ENCODE results near the gene NOG.

The NOG gene

DNA sequence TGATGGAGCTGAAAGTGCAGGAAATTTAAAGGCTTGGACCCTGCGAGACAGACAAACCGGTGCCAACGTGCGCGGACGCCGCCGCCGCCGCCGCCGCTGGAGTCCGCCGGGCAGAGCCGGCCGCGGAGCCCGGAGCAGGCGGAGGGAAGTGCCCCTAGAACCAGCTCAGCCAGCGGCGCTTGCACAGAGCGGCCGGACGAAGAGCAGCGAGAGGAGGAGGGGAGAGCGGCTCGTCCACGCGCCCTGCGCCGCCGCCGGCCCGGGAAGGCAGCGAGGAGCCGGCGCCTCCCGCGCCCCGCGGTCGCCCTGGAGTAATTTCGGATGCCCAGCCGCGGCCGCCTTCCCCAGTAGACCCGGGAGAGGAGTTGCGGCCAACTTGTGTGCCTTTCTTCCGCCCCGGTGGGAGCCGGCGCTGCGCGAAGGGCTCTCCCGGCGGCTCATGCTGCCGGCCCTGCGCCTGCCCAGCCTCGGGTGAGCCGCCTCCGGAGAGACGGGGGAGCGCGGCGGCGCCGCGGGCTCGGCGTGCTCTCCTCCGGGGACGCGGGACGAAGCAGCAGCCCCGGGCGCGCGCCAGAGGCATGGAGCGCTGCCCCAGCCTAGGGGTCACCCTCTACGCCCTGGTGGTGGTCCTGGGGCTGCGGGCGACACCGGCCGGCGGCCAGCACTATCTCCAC, at the start of gene NOG:
NOG (plus strand) TSS at position 54 of the 674 bp plus-strand sequence; CDS start at position 579, 525 bp downstream.
- peak; percentile 21 to 37 for DNase-seq

DNA sequence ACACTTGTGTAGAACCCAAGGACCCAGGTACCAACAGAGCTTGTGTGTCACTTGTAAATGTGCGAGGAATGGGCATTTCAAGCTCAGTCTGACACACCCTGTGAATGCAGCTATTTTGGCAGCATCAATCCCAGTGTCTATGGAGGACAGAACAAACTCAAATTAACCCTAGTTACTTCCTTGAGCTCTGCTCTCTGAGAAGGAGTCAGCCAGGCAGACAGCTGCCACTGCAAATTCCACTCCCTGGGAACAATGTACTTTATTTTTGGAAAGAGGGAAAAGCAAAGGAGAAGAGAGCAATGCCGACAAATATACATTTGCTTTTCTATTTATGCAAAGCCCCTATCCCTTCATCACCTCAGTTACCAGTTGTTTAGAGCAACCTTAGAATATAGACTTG, 48.4 kb upstream of the NOG start:
- DNase-seq = no peak

DNA sequence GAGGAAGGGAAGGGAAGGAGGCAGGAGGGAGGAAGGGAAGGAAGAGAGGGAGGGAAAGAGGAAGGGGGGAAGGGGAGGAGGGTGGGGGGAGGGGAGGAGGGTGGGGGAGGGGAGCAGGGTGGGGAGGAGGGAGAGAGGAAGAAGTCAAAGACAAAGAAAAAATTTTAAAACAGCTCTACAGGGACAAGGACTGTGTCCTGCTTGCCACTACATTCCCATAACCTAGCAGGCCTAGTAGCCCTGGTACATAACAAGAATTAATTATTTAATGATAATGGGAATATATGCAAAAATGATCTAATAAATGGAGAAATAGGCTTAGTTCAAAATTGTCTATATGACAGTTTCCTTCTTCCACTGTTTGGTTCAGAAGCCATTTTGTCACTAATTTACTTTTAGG, 47.6 kb upstream of the NOG start:
- DNase-seq = no peak

DNA sequence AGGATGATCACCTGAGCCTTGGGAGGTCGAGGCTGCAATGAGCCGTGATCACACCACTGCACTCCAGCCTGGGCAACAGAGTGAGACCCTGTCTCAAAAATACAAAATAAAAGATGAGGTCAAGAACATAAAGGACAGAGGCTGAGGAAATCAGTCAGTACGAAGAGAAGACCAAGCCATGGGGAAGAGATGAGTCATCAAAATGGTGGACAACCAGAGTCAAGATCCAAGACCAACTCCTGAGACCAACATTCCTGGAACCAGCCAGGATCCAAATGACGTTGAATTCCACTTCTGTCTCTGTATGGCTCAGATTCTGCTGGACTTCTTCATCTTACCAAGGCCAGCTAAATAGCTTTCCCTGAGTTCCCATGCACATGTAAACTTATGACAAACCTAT, 44.8 kb upstream of the NOG start:
- DNase-seq = no peak

DNA sequence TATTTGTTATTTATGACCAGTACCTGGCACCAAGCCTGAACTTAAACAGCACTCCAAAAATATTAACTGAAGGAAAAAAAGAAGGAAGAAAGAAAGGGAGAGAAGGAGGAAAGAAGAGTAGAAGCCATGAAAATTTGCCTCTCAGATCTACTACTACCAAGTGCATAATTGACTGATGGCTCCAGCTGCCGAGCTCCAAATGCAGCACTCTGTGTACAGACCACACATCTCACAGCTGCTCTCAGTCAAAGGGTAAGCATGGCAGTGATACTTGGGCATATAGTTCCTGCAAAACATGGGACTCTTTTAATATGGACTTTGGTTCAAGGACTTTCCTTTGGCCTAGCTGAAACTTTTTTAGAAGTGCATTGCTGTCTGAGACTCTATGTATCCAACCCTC, 44.0 kb upstream of the NOG start:
- DNase-seq = no peak

DNA sequence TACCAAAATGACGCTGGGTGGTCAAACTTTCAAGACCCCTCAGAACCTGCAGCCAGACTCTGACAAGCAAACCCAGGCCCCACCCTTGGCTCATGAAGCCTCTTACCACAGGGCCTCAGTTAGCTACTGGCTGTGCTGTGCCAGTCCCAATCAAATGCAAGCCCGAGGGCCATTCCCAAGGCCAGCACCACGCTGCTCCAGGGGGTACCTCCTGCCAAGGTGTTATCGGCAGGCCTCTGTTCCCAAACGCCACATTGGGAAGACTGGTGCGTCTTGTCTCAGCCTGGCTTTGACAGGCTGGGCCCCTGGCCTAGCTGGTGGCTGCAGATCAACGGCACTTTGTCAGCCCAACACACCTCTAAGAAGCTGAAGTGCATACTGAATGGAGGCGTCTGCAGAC, 35.8 kb upstream of the NOG start:
- no peak for DNase-seq

DNA sequence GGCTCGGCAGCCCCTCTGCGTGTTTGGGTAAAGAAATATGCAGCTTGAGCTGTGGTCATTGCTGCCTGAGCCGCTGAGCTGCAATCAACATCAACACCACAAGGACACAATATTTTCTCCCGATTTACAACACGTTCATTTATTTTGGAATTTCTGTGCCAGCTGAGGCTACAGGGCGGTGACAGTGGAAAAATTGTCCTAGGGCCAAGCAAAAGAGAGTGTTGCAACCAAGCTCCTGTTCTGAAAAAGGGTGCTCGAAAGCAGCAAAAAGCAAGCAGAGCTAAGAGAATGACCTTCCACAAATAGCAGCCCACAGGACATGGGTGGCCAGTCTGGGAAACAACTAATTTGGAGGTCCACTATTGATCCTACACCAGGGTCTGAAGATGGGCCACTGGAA, 35.4 kb upstream of the NOG start:
- no peak for DNase-seq

DNA sequence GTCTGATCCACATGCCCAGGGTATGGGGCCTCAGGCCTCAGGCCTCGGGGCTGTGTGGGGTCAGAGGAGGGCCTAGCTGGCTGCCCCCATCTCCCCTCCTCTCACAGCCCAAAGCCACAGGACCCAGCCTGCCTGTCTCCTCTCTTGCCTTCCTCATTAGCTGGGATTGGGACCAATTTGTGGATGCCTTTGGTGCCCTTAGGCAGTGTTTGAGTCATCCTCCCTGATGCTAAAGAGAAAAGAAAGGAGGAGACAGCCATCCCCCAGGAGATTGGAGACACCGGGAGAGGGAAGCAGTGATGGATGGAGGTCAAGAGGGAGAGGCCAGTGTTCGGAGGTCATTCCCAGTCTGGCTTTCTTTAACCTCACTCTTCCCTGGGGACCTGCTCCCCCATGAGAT, 23.3 kb upstream of the NOG start:
- no peak for DNase-seq

DNA sequence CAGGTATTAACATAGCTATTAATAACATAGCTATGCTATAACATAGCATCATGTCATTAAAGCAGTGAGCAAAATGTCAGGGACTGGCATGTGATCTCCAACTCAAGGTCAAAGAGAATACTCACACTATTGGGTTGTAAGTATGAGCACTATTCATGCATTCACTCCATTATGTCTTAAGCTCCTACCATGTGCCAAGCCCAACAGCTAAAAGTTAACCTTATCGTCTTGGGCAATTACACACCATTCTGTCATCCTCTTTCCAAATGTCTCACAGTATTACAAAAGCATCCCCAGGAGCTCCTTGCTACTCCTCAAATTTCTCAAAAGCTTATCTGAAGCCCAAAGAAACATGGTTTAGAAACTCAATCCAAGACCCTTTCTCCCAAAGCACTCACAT, 22.0 kb upstream of the NOG start:
- DNase-seq = no peak

DNA sequence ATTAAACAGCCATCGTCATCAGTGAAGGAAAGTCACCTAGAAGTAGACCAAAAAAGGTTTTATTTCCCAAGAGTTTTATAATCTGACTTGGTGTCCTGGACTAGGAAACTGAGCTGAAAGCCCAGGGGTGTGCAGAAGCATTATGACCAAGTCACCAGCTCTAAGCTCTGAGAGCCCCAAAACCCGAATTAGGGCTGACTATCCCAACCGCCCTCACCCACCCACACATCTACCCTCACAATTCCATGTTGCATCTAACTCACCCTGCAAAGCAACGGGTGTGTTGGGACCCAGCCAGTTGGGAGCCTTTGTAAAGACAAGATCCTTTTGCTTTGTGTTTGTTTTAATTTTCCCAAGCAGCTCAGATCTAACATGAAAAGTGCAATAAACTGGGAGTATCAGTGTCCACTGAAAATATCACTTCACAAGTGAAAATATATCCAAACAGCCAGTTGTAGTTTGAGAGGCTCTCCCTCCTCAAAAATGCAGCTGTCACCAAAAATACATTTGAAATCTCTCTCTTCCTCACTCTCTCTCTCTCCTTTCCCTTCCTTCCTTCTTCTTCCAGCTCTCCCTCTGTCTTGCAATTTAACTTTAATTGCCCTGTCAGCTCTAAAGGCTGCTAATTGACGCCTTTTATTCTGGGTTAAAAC, 16.2 kb upstream of the NOG start:
- DNase-seq = no peak

DNA sequence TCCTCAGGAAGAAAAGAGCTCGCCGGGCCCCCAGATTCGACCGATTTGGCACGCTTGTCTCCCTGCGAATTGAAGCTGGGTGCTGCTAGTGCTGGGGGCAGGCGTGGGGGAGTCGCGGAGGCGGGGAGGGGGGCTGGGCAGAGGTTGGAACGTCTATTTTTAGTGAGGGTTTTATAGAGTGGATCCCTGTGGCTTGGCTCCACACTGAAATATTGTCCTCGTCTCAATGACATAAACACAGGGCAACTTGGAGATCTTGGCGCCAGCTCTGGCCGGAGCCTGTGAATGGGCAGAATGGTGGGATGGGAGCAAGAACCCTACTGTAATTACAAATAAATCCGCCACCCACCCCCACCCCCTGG, 15.7 kb upstream of the NOG start:
- no peak for DNase-seq

DNA sequence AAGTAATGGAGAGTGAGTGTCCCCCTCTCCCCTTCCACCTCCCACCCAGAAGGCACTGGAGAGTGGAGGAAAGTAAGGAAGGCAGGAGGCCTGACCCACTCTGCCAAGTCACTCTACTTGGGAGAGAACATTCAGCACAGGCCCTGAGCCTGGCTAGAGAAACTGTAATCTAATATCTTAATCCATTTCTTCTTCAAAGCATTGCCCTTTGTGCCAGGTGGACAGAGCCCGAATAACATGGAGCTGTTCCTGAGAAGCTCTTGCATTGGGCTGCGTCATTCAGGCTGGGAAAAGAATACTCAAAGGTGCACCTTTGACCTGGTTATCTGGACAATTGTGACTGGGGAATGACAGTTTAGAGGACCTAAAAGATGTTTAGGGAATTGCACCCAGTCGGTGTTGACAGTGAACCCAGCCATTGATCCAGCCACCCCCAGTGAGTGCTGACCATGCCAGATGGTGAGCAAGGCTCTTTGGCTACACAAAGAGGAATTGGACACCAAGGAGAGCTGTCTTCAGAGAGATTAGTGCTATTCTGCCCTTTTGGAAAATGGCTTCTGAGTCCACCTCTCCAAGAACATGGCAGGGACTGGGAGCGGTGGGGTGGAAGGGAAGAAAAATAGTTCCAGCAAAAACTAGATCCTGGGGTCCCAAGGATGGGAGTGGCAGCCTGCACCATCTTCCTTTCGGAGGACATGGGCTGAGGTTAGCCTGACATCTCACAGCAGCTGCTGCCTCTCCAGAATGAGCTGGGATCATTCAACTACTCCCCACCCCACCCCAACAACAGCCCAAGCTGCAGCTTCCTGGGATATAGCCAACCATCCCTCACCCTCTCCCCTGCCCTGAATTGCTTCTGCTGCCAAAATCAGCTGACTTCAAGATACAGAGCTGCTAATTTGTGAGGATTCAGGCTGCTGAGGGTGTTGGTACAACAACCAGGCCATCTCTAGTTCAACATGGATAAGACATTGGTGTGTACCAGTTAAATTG, 11.6 kb upstream of the NOG start:
- no peak for DNase-seq

DNA sequence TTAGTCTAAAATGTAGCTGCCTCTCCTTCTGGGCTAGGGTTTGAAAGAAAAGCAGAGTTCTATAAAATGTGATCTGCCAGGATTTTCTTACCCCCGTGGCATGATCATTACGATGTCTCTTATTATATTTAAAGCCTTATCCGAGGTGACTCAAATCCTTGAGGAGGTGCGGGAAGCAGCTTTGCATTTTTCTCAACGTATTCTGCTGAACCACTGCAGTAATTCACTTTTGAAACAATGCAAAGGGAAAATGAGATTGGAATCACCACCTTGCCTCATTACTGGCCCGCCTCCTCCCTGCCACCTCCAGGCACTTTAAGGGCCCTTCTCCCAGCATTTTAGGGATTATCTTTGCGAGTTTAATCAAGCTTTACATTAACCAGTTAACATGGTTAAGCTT, 9.7 kb upstream of the NOG start:
- no peak for DNase-seq

DNA sequence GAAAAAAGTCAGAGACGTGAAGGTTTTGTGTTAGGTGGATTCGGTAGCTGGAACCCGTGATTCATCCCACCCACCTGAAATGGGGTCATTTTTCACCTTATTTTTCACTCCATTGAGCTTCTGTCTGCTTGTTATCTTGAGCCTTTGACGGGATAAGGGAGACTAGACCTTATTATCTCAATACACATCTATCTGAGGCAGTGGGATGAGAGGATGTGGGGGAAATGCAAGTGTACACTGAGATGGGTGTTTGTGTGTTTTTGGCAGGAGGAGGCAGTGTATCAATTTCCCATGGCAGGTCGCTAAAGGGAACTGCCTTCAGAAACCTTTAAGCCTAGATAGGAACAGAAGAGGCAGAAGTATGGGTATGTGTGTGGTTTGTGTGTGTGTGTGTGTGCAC, 6.2 kb upstream of the NOG start:
- no peak for DNase-seq

DNA sequence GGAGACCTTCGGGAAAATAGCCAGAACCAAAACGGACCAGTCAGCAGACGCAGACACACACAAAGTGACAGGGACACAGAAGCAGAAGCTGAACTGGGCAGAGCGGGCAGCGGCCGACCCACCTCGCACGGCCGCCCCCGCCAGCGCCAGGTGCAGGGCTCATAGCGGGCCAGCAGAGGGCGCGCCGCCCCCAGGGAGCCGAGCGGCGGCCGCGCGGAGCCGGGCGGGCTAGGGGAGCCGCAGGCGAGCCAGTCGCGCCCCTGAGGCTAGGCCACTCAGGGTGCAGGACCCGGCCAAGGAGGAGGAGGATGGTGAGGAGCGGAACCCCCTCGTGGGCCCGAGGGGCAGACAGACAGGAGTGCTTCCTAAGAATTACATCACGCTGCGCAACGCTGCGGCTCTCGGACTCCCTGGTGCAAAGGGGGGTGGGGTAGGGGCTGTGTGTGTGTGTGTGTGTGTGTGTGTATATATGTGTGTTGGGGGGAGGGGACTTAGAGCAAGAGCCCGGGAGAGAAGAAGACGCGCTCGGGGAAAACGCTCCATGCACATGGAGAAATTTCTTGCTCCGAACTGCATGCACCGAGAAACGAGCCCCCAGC, 913 bp upstream of the NOG start:
- peak; percentile 15 to 44 for DNase-seq

DNA sequence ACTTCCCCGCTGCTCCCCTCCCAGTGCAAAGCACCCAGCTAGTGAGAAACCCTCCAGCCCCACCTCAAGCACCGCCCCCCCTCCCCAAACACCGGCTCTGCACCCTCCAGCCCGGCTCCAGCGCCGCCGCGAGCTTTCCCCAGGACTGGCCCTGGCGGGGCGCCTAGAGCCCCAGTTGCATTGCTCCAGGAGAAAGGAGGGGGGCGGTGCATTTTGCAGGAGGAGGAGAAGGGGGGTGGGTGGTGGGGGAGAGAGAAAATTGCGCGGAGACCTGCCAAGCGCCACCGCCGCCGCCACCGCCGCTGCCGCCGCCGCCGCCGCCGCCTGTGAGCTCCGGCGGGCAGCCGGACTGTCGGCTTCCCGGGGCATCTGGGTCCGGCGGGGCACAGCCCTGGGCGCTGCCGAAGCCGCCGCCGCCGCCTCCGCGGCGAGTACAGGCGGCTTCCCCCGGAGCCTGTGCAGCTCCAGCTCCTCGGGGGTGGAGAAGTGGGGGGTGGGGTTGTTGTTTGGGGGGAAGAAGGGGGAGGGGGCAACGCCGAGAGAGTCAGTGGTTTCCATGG, 333 bp upstream of the NOG start:
- no peak for DNase-seq

DNA sequence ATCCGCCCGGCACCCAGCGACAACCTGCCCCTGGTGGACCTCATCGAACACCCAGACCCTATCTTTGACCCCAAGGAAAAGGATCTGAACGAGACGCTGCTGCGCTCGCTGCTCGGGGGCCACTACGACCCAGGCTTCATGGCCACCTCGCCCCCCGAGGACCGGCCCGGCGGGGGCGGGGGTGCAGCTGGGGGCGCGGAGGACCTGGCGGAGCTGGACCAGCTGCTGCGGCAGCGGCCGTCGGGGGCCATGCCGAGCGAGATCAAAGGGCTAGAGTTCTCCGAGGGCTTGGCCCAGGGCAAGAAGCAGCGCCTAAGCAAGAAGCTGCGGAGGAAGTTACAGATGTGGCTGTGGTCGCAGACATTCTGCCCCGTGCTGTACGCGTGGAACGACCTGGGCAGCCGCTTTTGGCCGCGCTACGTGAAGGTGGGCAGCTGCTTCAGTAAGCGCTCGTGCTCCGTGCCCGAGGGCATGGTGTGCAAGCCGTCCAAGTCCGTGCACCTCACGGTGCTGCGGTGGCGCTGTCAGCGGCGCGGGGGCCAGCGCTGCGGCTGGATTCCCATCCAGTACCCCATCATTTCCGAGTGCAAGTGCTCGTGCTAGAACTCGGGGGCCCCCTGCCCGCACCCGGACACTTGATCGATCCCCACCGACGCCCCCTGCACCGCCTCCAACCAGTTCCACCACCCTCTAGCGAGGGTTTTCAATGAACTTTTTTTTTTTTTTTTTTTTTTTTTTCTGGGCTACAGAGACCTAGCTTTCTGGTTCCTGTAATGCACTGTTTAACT, 1.0 kb downstream of the NOG start:
- no peak for DNase-seq

DNA sequence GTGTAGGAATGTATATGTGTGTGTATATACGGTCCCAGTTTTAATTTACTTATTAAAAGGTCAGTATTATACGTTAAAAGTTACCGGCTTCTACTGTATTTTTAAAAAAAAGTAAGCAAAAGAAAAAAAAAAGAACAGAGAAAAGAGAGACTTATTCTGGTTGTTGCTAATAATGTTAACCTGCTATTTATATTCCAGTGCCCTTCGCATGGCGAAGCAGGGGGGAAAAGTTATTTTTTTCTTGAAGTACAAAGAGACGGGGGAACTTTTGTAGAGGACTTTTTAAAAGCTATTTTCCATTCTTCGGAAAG, 1.6 kb downstream of the NOG start:
- no peak for DNase-seq

DNA sequence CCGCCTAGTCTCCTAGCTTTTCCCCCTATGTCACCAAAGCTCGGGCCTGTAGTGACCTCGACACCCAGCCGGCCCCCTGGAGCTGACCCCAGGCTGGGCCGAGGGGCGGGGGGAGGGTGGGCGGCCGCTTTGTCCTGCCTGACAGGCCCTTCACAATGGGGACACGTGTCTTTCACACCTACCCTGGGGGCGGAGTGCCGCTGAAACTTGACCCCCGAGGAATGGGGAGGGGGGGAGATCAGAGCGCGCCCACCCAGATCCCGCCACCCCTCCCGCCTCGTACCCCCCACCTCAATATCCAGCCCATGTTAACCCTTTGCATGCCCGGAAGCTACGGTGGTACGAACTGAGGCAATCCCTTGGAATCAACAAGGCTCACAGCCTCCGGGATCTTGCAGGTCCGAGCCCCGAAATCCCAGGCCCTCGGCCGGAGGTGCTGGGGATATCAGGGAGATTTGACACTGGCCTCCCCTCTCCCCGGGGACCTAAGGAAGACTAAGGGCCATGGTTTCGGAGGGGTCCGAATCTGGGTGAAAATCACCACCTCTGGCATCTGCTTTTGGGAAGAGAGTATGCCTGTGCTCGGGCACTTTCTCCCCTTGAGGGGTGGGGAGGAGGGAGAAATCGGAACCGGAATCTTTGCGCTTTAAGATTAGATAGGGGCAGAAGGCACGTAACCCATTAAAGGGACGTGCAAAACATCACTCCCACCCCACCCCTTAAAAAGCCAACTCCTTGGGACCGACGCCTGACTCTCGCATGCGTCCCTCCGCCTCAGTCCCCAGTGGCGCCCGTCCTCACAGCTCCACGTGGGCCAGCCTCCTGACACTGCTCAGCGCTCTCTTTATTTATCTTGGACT, 2.6 kb downstream of the NOG start:
- DNase-seq = no peak

DNA sequence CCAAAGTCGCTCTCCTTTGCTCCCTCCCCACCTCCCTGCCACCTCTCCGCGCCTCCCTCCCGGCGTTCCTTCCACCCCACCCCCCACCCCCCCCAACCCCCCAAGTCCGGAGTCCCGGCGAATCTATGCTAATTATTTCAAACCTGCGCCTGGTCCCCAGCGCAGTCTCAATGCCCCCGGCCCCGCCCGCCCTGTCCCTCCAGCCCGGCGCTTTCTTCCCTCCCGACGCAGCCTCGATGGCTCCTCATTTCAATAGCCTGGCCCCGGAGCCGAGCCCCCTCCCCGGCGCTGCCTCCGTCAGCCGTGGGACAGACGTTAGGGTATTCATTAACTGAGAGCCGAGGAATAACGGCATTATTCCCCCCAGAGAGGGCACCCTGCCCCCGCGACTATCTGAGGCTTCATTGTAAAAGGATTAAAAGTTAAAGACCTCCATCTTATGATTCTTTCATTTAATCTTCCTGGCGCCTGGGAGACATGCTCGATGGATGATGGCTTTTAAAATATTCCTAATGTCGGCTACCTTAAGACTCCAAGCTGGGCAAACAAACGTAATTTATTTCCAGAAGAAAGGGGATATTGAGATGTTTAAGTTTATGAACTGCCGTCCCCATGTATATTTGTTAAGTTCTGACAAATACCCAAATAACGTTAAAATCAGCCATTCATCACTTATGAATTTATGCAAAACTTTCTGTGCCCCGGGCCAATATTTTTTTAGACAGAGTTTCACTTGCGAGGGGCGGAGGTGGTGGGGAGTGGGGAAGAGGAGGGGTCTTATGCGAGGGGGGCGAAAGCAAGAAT, 3.4 kb downstream of the NOG start:
- DNase-seq = no peak

Data from AML-193 (cell line).